ENCODE data around the gene SMIM38.

SMIM38 gene

GRCh38 chr11:69155302-69156234, at the start of gene SMIM38:
Gene SMIM38 (plus strand): TSS chr11:69155935. CDS start chr11:69157847, 1,912 bp downstream.
- DNase-seq = no peak

GRCh38 chr11:69106031-69106811, 49.5 kb upstream of the SMIM38 start:
- no peak for DNase-seq

DNA sequence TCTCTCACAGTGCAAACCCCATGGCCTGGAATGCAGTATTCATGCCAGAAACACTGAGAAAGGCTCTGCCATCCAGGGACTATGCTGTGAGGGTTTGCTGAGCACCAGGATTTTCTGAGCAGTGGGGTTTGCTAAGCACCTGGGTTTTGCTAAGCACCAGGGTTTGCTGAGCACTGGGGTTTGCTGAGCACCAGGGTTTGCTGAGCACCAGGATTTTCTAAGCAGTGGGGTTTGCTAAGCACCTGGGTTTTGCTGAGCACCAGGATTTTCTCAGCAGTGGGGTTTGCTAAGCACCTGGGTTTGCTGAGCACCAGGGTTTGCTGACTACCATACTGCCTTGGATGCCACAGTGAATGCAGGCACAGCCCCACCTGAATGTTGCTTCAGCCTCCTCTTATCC, 48.3 kb upstream of the SMIM38 start:
- no peak for DNase-seq

GRCh38 chr11:69108030-69108429, 47.7 kb upstream of the SMIM38 start:
- no peak for DNase-seq

- no peak for DNase-seq
These were observed 47.2 kb upstream of the SMIM38 start for GRCh38 chr11:69108559-69108958.

DNA sequence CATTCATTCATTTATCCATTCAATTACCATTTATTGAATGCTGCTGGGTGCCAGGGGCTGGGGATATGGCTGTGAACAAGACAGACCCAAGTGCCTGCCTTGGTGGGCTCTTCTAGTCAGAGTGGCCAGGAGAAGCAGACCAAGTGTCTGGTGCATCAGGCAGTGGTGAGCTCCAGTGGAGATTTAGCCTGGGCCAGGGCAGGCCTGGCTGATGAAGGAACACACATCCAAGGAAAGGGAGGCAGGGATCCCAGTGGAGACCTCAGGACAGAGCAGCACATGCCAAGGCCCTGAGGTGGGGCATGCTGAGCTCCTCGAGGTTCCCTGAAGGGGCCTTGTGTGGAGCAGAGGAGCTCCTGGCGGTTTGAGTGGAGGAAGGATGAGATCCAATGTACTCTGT, 46.6 kb upstream of the SMIM38 start:
- no peak for DNase-seq

DNA sequence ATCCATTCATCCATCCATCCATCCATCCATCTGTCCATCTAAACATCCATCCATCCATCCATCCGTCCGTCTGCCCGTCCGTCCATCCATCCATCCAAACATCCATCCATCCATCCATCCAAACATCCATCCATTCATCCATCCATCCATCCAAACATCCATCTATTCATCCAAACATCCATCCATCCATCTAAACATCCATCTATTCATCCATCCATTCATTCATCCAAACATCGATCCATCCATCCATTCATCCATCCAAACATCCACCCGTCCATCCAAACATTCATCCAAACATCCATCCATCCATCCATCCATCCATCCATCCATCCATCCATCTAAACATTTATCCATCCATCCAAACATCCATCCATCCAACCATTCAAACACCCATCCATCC, 45.3 kb upstream of the SMIM38 start:
- DNase-seq = no peak

DNA sequence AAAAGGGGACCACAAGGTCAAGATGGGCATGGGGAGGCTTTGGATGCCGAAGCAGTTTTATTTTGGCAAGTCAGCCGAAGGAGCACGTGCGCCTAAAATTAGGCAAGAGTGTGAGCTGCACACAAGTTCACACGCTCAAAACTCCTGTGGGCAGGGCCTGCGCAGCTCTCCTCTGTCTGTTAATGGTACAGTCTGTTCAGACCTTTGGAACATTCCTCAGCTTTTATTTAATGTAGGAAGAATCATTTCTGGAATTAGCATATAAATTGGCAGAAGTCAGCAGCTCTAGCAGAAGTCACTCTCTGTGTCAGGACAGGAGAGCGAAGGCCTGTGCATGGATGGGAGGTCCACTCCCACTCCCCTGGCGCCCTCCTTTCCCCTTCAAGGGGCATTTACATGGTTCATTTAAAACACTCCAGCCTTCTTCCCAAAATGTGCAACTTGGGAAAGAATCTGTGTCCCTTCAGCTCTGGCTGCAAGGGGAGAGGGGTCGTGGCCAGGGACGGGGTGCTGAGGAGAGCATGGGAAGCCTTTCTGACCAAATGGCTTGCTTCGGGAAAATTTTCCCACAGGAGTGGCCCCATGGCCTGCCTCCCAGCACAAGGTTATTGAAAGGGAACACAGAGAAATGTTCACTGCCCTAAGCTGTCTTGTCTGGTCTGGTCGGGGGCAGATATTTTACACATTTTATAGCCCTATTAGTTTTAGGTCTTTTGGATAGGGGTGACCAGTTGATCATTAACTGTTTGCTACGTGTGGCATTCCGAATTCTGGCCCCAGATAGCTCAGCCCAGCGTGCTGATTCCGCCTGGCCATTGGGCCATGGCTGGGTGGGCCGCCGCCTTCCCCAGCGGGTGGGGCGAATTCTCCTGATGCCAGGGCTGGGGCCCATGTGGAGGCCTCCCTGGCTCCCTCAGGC, 43.9 kb upstream of the SMIM38 start:
- no peak for DNase-seq

- DNase-seq = no peak
These were observed 42.5 kb upstream of the SMIM38 start for GRCh38 chr11:69113226-69113625.

- DNase-seq = no peak
These were observed 41.9 kb upstream of the SMIM38 start for GRCh38 chr11:69113646-69114340.

- DNase-seq = no peak
These were observed 41.4 kb upstream of the SMIM38 start for GRCh38 chr11:69114362-69114761.

- no peak for DNase-seq
These were observed 40.8 kb upstream of the SMIM38 start for GRCh38 chr11:69114811-69115523.

DNA sequence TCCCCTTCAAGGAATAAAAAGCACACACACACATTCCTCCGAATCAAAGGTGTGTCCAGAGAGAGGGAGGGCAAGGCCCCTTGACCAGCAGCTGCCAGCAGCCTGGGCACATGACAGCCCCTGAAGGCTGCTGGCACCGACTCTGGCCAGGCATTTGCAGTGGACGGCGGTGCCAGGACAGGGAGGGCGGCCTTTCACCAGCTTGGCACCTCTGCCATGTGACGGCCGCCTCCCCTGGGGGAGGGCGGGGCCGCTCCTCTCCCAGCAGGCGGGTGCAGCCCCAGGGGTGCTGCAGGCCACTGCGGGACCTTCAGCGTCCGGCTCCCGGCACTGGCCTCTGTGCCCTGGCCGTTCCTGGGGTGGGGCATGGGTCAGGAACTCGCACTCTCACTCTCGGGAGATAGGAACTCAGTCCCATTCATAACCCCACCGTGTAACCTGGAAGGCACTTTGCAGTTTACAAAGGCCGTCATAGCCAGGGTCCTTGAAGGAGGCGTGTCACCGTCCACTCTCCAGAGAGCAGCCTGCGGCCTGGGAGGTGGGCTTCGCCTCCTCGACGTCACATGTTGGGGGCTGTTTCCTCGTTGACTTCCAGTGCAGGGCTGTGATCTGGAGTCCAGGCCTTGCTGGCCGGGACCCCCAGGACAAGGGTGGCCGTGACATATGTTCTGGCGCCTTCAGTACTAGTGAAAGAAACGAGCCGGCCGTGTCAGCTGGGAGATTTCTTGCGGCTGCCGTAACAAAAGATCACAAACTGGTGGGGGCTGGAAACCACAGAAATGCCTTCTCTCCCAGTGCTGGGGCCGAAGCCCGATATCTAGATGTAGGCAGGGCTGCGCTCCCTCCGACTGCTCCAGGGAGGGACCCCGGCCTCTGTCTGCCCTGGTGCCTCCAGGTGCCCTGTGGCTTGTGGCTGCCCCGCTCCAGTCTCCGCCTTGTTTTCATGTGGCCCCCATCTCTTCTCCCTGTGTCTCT, 39.9 kb upstream of the SMIM38 start:
- no peak for DNase-seq

- no peak for DNase-seq
These were observed 39.1 kb upstream of the SMIM38 start for GRCh38 chr11:69116671-69117070.

DNA sequence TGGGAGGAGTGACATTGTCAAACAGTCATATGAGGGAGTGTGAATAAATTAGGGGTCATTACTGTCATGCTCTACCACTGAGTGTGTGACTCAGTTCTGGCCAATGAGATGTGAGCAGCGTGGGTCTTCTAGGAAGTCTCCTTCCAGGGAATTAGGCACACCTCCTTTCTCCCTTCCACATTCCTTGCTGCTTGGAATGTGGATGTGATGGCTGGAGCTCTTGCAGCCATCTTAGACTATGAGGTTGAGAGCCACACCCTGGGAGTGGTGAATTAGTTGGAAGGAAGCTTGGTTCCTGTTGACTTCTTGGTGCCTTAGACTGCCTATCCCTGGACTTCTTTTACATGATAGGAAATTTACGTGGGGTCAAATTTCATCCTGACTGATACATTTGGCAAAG, 36.5 kb upstream of the SMIM38 start:
- DNase-seq = no peak

GRCh38 chr11:69120096-69120875, 35.4 kb upstream of the SMIM38 start:
- no peak for DNase-seq

DNA sequence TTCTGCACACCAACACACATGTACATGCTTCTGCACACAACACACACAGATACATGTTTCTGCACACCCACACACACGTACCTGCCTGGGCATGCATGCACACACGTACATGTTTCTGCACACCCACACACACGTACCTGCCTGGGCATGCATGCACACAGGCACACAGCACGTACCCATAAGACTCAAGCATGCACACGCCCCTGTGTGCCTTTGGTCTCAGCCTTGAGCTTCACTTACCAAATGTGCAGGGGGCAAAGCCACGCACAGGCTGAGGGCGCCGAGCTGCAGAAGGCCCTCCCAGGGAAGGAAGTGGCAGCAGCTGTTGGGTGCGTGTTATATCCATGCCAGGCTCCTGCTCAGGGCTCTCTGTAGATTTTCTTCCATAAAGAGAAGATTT, 34.7 kb upstream of the SMIM38 start:
- no peak for DNase-seq

- no peak for DNase-seq
These were observed 34.0 kb upstream of the SMIM38 start for GRCh38 chr11:69121621-69122325.

DNA sequence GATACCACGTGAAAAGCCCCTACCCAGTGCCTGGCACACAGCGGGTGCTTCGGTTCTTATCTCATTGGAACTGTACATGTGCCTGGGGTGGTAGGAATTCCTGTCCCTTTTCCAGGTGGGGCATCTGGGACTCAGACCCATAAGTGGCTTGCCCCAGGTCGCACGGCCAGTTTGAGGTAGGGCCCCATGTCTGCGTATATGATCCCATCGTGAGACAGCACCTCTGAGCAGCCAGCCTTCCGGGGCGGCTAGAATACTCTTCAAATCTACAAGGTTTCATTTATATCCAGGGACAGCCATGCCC, 33.5 kb upstream of the SMIM38 start:
- no peak for DNase-seq

All from NCI-H2081 (cell line).